Caco-2 (cell line): ENCODE measurements around the gene IDS. TPM values are rescaled to one million over a fixed set of nuclear protein-coding genes. Genes with fewer than 3 reads are reported as not detected.
A peak's percentile ranks its signal among the peaks of the same experiment; 100 is the strongest.
"Not testable (repeated sequence)": the region's sequence is repeated elsewhere in the genome, so short reads cannot be mapped to it uniquely, and the experiment has no call there.

Source experiments
- BruUV-seq: library from RNA; stranded (reverse); fragments of 400-500 nt; replicated peaks from 2 replicates; lab custom pipeline; 2021; lab: Mats Ljungman, UMichigan
- CTCF ChIA-PET: fragments of 300-600 bp; sonication (Branson Sonifier 250); formaldehyde crosslinking; loops from one replicate; lab custom pipeline; 2022; ENCODE audit warnings: antibody characterized with exemption; lab: Charles Lee
- POLR2A ChIA-PET: fragments of 300-600 bp; sonication (Branson Sonifier 250); formaldehyde crosslinking; loops from one replicate; lab custom pipeline; 2022; ENCODE audit warnings: antibody characterized with exemption; lab: Charles Lee
- DNase-seq, 2 experiments: peaks; one replicate each; pipeline versions ENCODE4 v3.0.0 to v3.0.0-alpha.2; 2020 to 2022
- H3K27me3 ChIP-seq: replicated peaks from 2 replicates; pipeline ENCODE4 v1.6.0; 2011; ENCODE audit warnings: low read length; ENCODE audit not compliant: control insufficient read depth, insufficient read depth
- H3K36me3 ChIP-seq: 2 replicates; pipeline ENCODE4 v1.5.1; 2011; ENCODE audit warnings: low read length; ENCODE audit not compliant: control insufficient read depth, insufficient read depth
- H3K4me1 ChIP-seq: fragments of 250-450 bp; sonication (Bioruptor Pico); 2 replicates; pipeline ENCODE4 v1.5.1; 2020; ENCODE audit warnings: mild to moderate bottlenecking
- H3K4me3 ChIP-seq: 2 replicates; pipeline ENCODE4 v1.5.1; 2011; ENCODE audit warnings: low read depth, mild to moderate bottlenecking, control low read depth, low read length
- H3K9me3 ChIP-seq: fragments of 250-450 bp; sonication (Bioruptor Pico); 2 replicates; pipeline ENCODE4 v1.5.1; 2020; ENCODE audit warnings: mild to moderate bottlenecking, moderate library complexity
- H3K27ac Mint-ChIP-seq: one replicate; pipeline ENCODE4 v1.8.0; 2022; ENCODE audit warnings: mixed read lengths; ENCODE audit not compliant: unreplicated experiment
- H3K27me3 Mint-ChIP-seq: one replicate; pipeline ENCODE4 v1.8.0; 2022; ENCODE audit warnings: mixed read lengths; ENCODE audit not compliant: insufficient read depth, unreplicated experiment
- H3K36me3 Mint-ChIP-seq: one replicate; pipeline ENCODE4 v1.8.0; 2022; ENCODE audit warnings: mild to moderate bottlenecking, mixed read lengths; ENCODE audit not compliant: insufficient read depth, unreplicated experiment
- H3K4me1 Mint-ChIP-seq: one replicate; pipeline ENCODE4 v1.8.0; 2022; ENCODE audit warnings: low read depth, mixed read lengths; ENCODE audit not compliant: unreplicated experiment
- H3K4me3 Mint-ChIP-seq: one replicate; pipeline ENCODE4 v1.8.0; 2022; ENCODE audit warnings: mild to moderate bottlenecking, moderate library complexity, mixed read lengths; ENCODE audit not compliant: unreplicated experiment
- H3K9me3 Mint-ChIP-seq: one replicate; pipeline ENCODE4 v1.8.0; 2022; ENCODE audit warnings: mixed read lengths; ENCODE audit not compliant: unreplicated experiment
- CTCF ChIP-seq, 2 experiments: fragments of 200-600 bp in 1 of 2; IDR thresholded peaks; 1 replicate in 1 of 2; 2 replicates in 1 of 2; pipeline versions ENCODE4 v1.5.1 to v1.8.0; 2011 to 2022; ENCODE audit warnings: antibody characterized with exemption in 1 of 2, control low read depth in 1 of 2, inconsistent platforms in 1 of 2, low read depth in 1 of 2, low read length in 1 of 2, mild to moderate bottlenecking in 1 of 2, moderate library complexity in 1 of 2; ENCODE audit not compliant: insufficient read depth in 1 of 2, severe bottlenecking in 1 of 2, unreplicated experiment in 1 of 2
- intact Hi-C: fragments of 100-400 bp; cut with micrococcal nuclease; formaldehyde crosslinking; loops from one replicate; pipeline ENCODE4 v1.10.0; 2022; ENCODE audit not compliant: unreplicated experiment
- total RNA-seq: library from RNA; stranded (reverse); gene quantifications from 2 replicates; pipeline ENCODE4 v1.2.3, GENCODE V29; 2022

The IDS gene
- total RNA-seq, 1 experiment from 2014 or later: 35.1 TPM

GRCh38 chrX:149531599-149531998, 26.5 kb upstream of the IDS start:
- H3K27me3 Mint-ChIP-seq: no peaks in the 10 kb centered on the region
- H3K4me1 Mint-ChIP-seq: no peaks in the 10 kb centered on the region
- no peak for TF ChIP-seq CTCF (IDR thresholded peaks at IDR 0.05; ENCODE audit: insufficient read depth in 1 of 2, low read depth in 1 of 2, low read length in 1 of 2, severe bottlenecking in 1 of 2, unreplicated experiment in 1 of 2)

GRCh38 chrX:149528381-149528780, 23.3 kb upstream of the IDS start:
- H3K9me3 Mint-ChIP-seq: no peaks in the 10 kb centered on the region
- H3K4me3 Mint-ChIP-seq: no peak overlapping the region
- no peaks in the 10 kb centered on the region for H3K27me3 Mint-ChIP-seq

More at GRCh38 chrX:149531599-149531998, 26.5 kb upstream of the IDS start:
- peaks cover 6% of the 10 kb centered on the region for H3K36me3 Mint-ChIP-seq
- no peaks in the 10 kb centered on the region for H3K9me3 Mint-ChIP-seq
- Histone ChIP-seq H3K4me3 (no peak overlapping the region), H3K4me1 (no peaks in the 10 kb centered on the region), H3K36me3 (no peaks in the 10 kb centered on the region), H3K9me3 (no peaks in the 10 kb centered on the region), H3K27me3 (no peaks in the 10 kb centered on the region)
- no peak for DNase-seq
- CTCF ChIA-PET: no interaction called here
- no peak overlapping the region for H3K27ac Mint-ChIP-seq
- POLR2A ChIA-PET: no interaction called here
- BruUV-seq: no TSS peak
- intact Hi-C loops: no loop called here
- H3K4me3 Mint-ChIP-seq: no peak overlapping the region

GRCh38 chrX:149527705-149528104, 22.6 kb upstream of the IDS start:
- no peaks in the 10 kb centered on the region for H3K36me3 ChIP-seq
- ChIA-PET CTCF (interaction anchor here (1.0 to 2.5 kb wide), 2 partner anchors 12 to 15 kb away, joined by 4 to 11 read pairs; no protein-coding TSS in a partner anchor), POLR2A (interaction anchor here (1.0 kb wide), 1 partner anchor 12 kb away, joined by 3 read pairs; no protein-coding TSS in a partner anchor)
- Mint-ChIP-seq H3K9me3 (no peaks in the 10 kb centered on the region), H3K27ac (no peak overlapping the region), H3K27me3 (no peaks in the 10 kb centered on the region), H3K36me3 (no peaks in the 10 kb centered on the region), H3K4me1 (no peaks in the 10 kb centered on the region), H3K4me3 (no peak overlapping the region)
- BruUV-seq: no TSS peak
- DNase-seq: peak in 1 of 2 experiments; percentile 26
- peaks cover 8% of the 10 kb centered on the region for H3K4me1 ChIP-seq
- no peaks in the 10 kb centered on the region for H3K9me3 ChIP-seq
- no peaks in the 10 kb centered on the region for H3K27me3 ChIP-seq
- H3K4me3 ChIP-seq: no peak overlapping the region
- TF ChIP-seq CTCF (IDR thresholded peaks at IDR 0.05; ENCODE audit: insufficient read depth in 1 of 2, low read depth in 1 of 2, low read length in 1 of 2, severe bottlenecking in 1 of 2, unreplicated experiment in 1 of 2): peak in 1 of 2 experiments; percentile 58
- intact Hi-C loops: no loop called here

More at GRCh38 chrX:149528381-149528780, 23.3 kb upstream of the IDS start:
- Histone ChIP-seq H3K27me3 (no peaks in the 10 kb centered on the region), H3K4me3 (no peak overlapping the region), H3K9me3 (no peaks in the 10 kb centered on the region), H3K36me3 (no peaks in the 10 kb centered on the region), H3K4me1 (peaks cover 2% of the 10 kb centered on the region; the same call in 1 of the 2 replicates)
- H3K4me1 Mint-ChIP-seq: no peaks in the 10 kb centered on the region
- DNase-seq: no peak
- TF ChIP-seq CTCF (IDR thresholded peaks at IDR 0.05; ENCODE audit: insufficient read depth in 1 of 2, low read depth in 1 of 2, low read length in 1 of 2, severe bottlenecking in 1 of 2, unreplicated experiment in 1 of 2): no peak
- BruUV-seq: no TSS peak
- H3K27ac Mint-ChIP-seq: peak overlapping the region; percentile 45
- intact Hi-C loops: no loop called here
- no peaks in the 10 kb centered on the region for H3K36me3 Mint-ChIP-seq
- ChIA-PET POLR2A (interaction anchor here (1.0 kb wide), 1 partner anchor 12 kb away, joined by 3 read pairs; no protein-coding TSS in a partner anchor), CTCF (interaction anchor here (1.0 to 2.5 kb wide), 2 partner anchors 11 to 16 kb away, joined by 4 to 11 read pairs; no protein-coding TSS in a partner anchor)

GRCh38 chrX:149526318-149527033, 21.4 kb upstream of the IDS start:
- H3K4me3 ChIP-seq, H3K27me3 ChIP-seq, H3K4me3 Mint-ChIP-seq, H3K36me3 ChIP-seq, POLR2A ChIA-PET, H3K36me3 Mint-ChIP-seq, BruUV-seq, H3K4me1 Mint-ChIP-seq, H3K9me3 Mint-ChIP-seq, H3K9me3 ChIP-seq, H3K27me3 Mint-ChIP-seq, intact Hi-C loops, CTCF ChIA-PET, H3K27ac Mint-ChIP-seq, DNase-seq: not testable (repeated sequence)
- H3K4me1 ChIP-seq: peaks cover 13% of the 10 kb centered on the region

GRCh38 chrX:149525903-149526302, 20.8 kb upstream of the IDS start:
- peaks cover 13% of the 10 kb centered on the region for H3K4me1 ChIP-seq
- DNase-seq, H3K9me3 ChIP-seq, H3K27ac Mint-ChIP-seq, H3K27me3 ChIP-seq, BruUV-seq, H3K9me3 Mint-ChIP-seq, POLR2A ChIA-PET, CTCF ChIA-PET, H3K36me3 Mint-ChIP-seq, H3K27me3 Mint-ChIP-seq, H3K4me1 Mint-ChIP-seq, H3K4me3 ChIP-seq, H3K4me3 Mint-ChIP-seq, intact Hi-C loops, H3K36me3 ChIP-seq: not testable (repeated sequence)
